ENCODE measurements around the gene LRRC61.

Gene LRRC61

DNA sequence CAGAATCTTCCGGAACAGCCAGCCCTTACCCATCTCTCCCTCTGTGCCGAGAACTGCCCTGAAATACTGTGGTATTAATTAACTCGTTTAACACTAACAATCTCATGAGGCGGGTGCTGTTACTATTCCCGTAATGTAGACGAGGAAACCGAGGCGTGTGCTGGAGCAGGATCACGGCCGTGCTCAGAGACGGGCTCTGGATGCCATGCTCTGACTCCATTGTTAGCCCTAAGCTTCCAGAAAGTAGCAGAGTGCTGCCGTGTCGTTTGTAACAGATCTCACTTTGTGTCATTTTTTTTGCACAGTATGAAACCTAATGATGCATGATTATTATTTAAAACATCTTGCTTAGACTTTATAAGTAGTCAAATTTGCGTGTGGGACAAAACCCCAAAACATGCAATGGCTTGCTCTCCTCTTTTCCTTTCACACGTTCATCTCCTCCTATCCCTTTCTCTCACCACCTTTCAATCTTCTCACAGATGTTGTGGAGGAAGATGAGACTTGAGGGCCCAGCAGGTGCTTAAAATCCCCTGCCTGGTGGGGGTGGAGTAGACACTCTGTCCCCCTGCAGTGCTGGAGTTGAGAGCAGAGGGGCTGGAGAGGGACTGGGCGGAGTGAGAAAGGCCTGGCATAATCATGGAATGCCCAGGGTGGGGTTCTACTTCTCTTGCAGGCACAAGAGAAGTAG, 672 bp downstream of the LRRC61 start:
- peaks cover 23% of the 10 kb centered on the region for H3K27me3 Mint-ChIP-seq (ENCODE audit: low read depth, poor library complexity)
- peak overlapping the region; percentile 97 for H3K27ac Mint-ChIP-seq
- peak overlapping the region; percentile 63 for H3K4me3 Mint-ChIP-seq
- TF ChIP-seq CTCF (IDR thresholded peaks at IDR 0.05): no peak
- no peaks in the 10 kb centered on the region for H3K36me3 Mint-ChIP-seq (ENCODE audit: low read depth)
- peaks cover 20% of the 10 kb centered on the region for H3K4me1 Mint-ChIP-seq
- H3K9me3 Mint-ChIP-seq: no peaks in the 10 kb centered on the region
- DNase-seq: no peak

GRCh38 chr7:150324373-150324961, 1.3 kb downstream of the LRRC61 start:
- DNase-seq: no peak
- no peak overlapping the region for H3K4me3 Mint-ChIP-seq
- H3K4me1 Mint-ChIP-seq: peaks cover 25% of the 10 kb centered on the region
- no peaks in the 10 kb centered on the region for H3K9me3 Mint-ChIP-seq
- peak overlapping the region; percentile 97 for H3K27ac Mint-ChIP-seq
- TF ChIP-seq CTCF (IDR thresholded peaks at IDR 0.05): no peak
- H3K36me3 Mint-ChIP-seq (ENCODE audit: low read depth): no peaks in the 10 kb centered on the region
- peaks cover 23% of the 10 kb centered on the region for H3K27me3 Mint-ChIP-seq (ENCODE audit: low read depth, poor library complexity)

DNA sequence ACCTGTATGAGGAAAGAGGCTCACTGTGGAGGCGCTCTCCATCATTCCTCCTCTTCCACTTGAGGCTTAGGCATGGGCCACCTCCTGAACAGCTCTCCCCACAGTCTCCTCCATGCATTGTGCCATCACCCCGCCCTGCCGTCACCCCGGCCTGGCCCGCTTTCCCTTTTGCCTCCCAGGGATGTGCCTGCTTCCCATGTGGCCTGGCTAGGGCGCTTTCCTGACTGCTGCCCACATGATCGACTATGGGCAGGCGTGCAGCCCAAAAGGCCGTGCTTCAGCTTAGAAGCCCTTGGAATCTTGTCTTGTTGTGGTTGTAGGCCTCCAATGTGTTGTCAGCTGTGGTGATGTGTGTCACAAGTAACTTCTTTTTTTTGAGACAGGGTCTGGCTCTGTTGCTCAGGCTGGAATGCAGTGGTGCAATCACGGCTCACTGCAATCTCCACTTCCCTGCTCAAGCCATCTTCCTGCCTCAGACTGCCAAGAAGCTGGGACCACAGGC, 2.0 kb downstream of the LRRC61 start:
- Mint-ChIP-seq H3K4me3 (no peak overlapping the region), H3K36me3 (ENCODE audit: low read depth) (no peaks in the 10 kb centered on the region), H3K27ac (no peak overlapping the region), H3K27me3 (ENCODE audit: low read depth, poor library complexity) (peaks cover 23% of the 10 kb centered on the region), H3K9me3 (no peaks in the 10 kb centered on the region), H3K4me1 (peaks cover 25% of the 10 kb centered on the region)
- DNase-seq: no peak
- no peak for TF ChIP-seq CTCF (IDR thresholded peaks at IDR 0.05)

DNA sequence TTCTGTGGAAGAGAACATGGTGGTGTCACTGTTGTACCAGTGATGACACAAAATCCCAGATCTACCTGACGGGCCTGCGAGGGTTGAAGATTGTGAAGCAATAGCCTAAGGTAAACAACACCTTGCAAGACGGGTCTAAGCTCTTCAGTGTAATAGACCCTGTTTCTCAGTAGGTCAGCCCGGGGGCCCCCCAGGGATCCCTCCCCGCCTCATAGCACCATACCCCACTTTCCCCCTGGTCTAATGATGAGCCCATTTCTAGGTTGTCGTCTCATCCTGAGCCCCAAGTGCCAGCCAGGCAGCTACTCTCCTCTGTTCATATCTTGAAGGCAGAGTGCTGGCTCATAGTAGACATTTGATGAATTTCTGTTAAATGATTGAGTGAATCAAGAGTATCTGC, 2.7 kb downstream of the LRRC61 start:
- no peak overlapping the region for H3K27ac Mint-ChIP-seq
- no peak overlapping the region for H3K4me3 Mint-ChIP-seq
- DNase-seq: no peak
- H3K4me1 Mint-ChIP-seq: peaks cover 25% of the 10 kb centered on the region
- H3K9me3 Mint-ChIP-seq: no peaks in the 10 kb centered on the region
- H3K36me3 Mint-ChIP-seq (ENCODE audit: low read depth): no peaks in the 10 kb centered on the region
- peaks cover 22% of the 10 kb centered on the region for H3K27me3 Mint-ChIP-seq (ENCODE audit: low read depth, poor library complexity)
- no peak for TF ChIP-seq CTCF (IDR thresholded peaks at IDR 0.05)

- Mint-ChIP-seq H3K4me3 (no peak overlapping the region), H3K4me1 (peaks cover 25% of the 10 kb centered on the region), H3K9me3 (no peaks in the 10 kb centered on the region), H3K27me3 (ENCODE audit: low read depth, poor library complexity) (peaks cover 15% of the 10 kb centered on the region), H3K36me3 (ENCODE audit: low read depth) (no peaks in the 10 kb centered on the region), H3K27ac (no peak overlapping the region)
- DNase-seq: no peak
- TF ChIP-seq CTCF (IDR thresholded peaks at IDR 0.05): no peak
These were observed 3.6 kb downstream of the LRRC61 start for GRCh38 chr7:150326657-150327268.
